Stimulated activated naive B cell treated with anti-CD40 and anti-IgM and Interleukin-4, amounts not matched to agents 10 μg/mL and 1 μg/mL and 100 μg/mL, for 72 hours (primary cell): ENCODE measurements around the gene KCNT2.
"Not testable (repeated sequence)": the region's sequence is repeated elsewhere in the genome, so short reads cannot be mapped to it uniquely, and the experiment has no call there.

Source experiments
- ATAC-seq, 2 donors: fragments of 150-1000 bp; cut with Tn5 transposase; replicated peaks; 2 replicates each; pipeline ENCODE4 v1.10.0; 2021; ENCODE audit warnings: moderate library complexity in 1 of 2
- DNase-seq: peaks from one replicate; pipeline ENCODE4 v3.0.0; 2021
- H3K27ac Mint-ChIP-seq: one replicate; pipeline ENCODE4 v1.8.0; 2022; ENCODE audit warnings: mild to moderate bottlenecking, mixed read lengths
- H3K27me3 Mint-ChIP-seq, 2 donors: one replicate each; pipeline ENCODE4 v1.8.0; 2022; ENCODE audit warnings: mixed read lengths in 2 of 2
- H3K36me3 Mint-ChIP-seq, 2 donors: one replicate each; pipeline ENCODE4 v1.8.0; 2022; ENCODE audit warnings: mixed read lengths in 2 of 2, mild to moderate bottlenecking in 1 of 2
- H3K4me1 Mint-ChIP-seq, 2 donors: one replicate each; pipeline ENCODE4 v1.8.0; 2022; ENCODE audit warnings: mixed read lengths in 2 of 2, mild to moderate bottlenecking in 1 of 2
- H3K4me3 Mint-ChIP-seq, 2 donors: one replicate each; pipeline ENCODE4 v1.8.0; 2022; ENCODE audit warnings: mild to moderate bottlenecking in 2 of 2, mixed read lengths in 2 of 2, moderate library complexity in 1 of 2
- H3K9me3 Mint-ChIP-seq, 2 donors: one replicate each; pipeline ENCODE4 v1.8.0; 2022; ENCODE audit warnings: mixed read lengths in 2 of 2, mild to moderate bottlenecking in 1 of 2

The KCNT2 gene

GRCh38 chr1:196515904-196516303 is 92.3 kb downstream of the KCNT2 start:
- Mint-ChIP-seq H3K4me1 (no peaks in the 10 kb centered on the region), H3K36me3 (no peaks in the 10 kb centered on the region), H3K4me3 (no peak overlapping the region), H3K27ac (no peak overlapping the region), H3K9me3 (peaks cover 0 to 2% of the 10 kb centered on the region in 2 donors), H3K27me3 (no peaks in the 10 kb centered on the region)
- ATAC-seq (no peak), DNase-seq (no peak)

DNA sequence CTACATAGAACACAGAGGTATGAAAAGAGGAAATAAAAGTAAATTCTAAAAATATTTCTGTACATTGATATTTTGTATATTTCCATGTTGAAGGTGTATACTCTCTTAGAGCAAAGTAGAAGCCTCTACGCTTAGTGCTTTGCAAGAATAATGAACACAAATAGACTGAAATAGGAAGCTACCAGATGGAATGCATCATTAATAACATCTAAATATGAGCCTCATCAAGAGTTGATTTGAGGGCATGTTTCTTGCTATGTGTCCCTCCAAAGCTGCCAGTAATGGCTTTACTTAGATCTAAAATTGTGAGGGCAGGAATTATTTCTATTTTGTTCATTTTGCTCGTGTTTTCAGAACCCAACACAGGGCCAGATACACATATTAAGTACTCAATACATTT is 94.4 kb downstream of the KCNT2 start:
- peaks cover 0 to 1% of the 10 kb centered on the region in 2 donors for H3K9me3 Mint-ChIP-seq
- no peak overlapping the region for H3K4me3 Mint-ChIP-seq
- H3K4me1 Mint-ChIP-seq: no peaks in the 10 kb centered on the region
- ATAC-seq (no peak), DNase-seq (no peak)
- no peak overlapping the region for H3K27ac Mint-ChIP-seq
- no peaks in the 10 kb centered on the region for H3K36me3 Mint-ChIP-seq
- no peaks in the 10 kb centered on the region for H3K27me3 Mint-ChIP-seq

DNA sequence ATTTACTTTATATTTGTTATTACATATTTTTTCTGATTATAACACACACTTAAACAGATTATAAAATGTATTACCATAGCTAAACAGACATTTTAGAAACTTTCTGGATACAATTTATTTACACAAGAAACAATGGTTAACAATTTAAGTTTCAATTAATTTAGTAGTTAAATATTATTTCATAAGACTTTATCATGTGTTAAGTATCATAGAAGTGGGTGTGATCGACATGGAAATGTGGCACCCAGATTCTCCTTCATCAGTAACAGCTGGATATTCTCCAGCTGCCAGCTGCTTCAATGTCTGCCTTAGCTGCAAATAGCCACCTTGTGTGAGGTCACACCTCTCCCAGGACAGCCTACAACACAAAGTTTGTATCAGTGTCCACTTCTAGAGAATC is 97.8 kb downstream of the KCNT2 start:
- Mint-ChIP-seq H3K27me3 (no peaks in the 10 kb centered on the region), H3K27ac (no peak overlapping the region), H3K9me3 (no peaks in the 10 kb centered on the region), H3K4me3 (no peak overlapping the region), H3K4me1 (no peaks in the 10 kb centered on the region), H3K36me3 (no peaks in the 10 kb centered on the region)
- no peak for ATAC-seq
- DNase-seq: no peak

DNA sequence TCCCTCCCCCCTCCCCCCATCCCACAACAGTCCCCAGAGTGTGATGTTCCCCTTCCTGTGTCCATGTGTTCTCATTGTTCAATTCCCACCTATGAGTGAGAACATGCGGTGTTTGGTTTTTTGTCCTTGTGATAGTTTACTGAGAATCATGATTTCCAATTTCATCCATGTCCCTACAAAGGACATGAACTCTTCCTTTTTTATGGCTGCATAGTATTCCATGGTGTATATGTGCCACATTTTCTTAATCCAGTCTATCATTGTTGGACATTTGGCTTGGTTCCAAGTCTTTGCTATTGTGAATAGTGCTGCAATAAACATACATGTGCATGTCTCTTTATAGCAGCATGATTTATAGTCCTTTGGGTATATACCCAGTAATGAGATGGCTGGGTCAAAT is 104.0 kb downstream of the KCNT2 start:
- H3K27me3 Mint-ChIP-seq, H3K36me3 Mint-ChIP-seq, H3K4me1 Mint-ChIP-seq, H3K27ac Mint-ChIP-seq, DNase-seq, H3K4me3 Mint-ChIP-seq, ATAC-seq, H3K9me3 Mint-ChIP-seq: not testable (repeated sequence)

GRCh38 chr1:196502437-196502836 is 105.8 kb downstream of the KCNT2 start:
- no peak overlapping the region for H3K4me3 Mint-ChIP-seq
- no peak for ATAC-seq
- H3K27me3 Mint-ChIP-seq: no peaks in the 10 kb centered on the region
- peaks cover 0 to 3% of the 10 kb centered on the region in 2 donors for H3K9me3 Mint-ChIP-seq
- H3K27ac Mint-ChIP-seq: no peak overlapping the region
- no peaks in the 10 kb centered on the region for H3K36me3 Mint-ChIP-seq
- no peak for DNase-seq
- H3K4me1 Mint-ChIP-seq: no peaks in the 10 kb centered on the region

DNA sequence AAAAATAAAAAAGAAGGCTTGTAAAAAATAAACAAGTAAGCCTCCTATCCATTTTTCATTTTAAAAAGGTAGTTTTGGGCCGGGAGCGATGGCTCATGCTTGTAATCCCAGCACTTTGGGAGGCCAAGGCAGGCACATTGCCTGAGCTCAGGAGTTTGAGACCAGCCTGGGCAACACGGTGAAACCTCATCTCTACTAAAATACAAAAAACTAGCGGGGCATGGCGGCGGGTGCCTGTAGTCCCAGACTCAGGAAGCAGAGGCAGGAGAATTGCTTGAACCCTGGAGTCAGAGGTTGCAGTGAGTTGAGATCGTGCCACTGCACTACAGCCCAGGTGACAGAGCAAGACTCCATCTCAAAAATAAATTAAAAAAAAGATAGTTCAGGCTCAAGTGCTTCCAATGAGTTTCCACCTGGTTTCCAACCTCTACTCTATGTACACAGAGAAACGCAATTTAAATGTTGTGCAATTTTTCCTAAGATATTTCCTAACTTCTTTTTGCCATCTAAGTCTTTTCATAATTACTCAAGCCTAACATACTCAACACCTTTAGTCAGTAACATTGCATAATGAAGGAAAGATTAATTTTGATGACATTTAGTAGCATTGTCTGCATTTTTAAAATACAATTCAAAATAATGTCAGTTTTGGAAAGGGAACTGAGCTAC is 106.3 kb downstream of the KCNT2 start:
- no peak for ATAC-seq
- no peak overlapping the region for H3K4me3 Mint-ChIP-seq
- no peaks in the 10 kb centered on the region for H3K36me3 Mint-ChIP-seq
- peaks cover 0 to 3% of the 10 kb centered on the region in 2 donors for H3K9me3 Mint-ChIP-seq
- no peaks in the 10 kb centered on the region for H3K4me1 Mint-ChIP-seq
- no peak overlapping the region for H3K27ac Mint-ChIP-seq
- no peaks in the 10 kb centered on the region for H3K27me3 Mint-ChIP-seq
- DNase-seq: no peak

GRCh38 chr1:196497817-196498216 is 110.4 kb downstream of the KCNT2 start:
- Mint-ChIP-seq H3K4me1 (no peaks in the 10 kb centered on the region), H3K9me3 (peaks cover 0 to 2% of the 10 kb centered on the region in 2 donors), H3K4me3 (no peak overlapping the region), H3K27me3 (no peaks in the 10 kb centered on the region), H3K36me3 (no peaks in the 10 kb centered on the region), H3K27ac (no peak overlapping the region)
- ATAC-seq (no peak), DNase-seq (no peak)

GRCh38 chr1:196494766-196495165 is 113.5 kb downstream of the KCNT2 start:
- ATAC-seq (no peak), DNase-seq (no peak)
- no peaks in the 10 kb centered on the region for H3K36me3 Mint-ChIP-seq
- no peaks in the 10 kb centered on the region for H3K4me1 Mint-ChIP-seq
- no peak overlapping the region for H3K4me3 Mint-ChIP-seq
- H3K9me3 Mint-ChIP-seq: no peaks in the 10 kb centered on the region
- no peak overlapping the region for H3K27ac Mint-ChIP-seq
- no peaks in the 10 kb centered on the region for H3K27me3 Mint-ChIP-seq

- ATAC-seq (no peak), DNase-seq (no peak)
- no peak overlapping the region for H3K27ac Mint-ChIP-seq
- H3K36me3 Mint-ChIP-seq: no peaks in the 10 kb centered on the region
- no peaks in the 10 kb centered on the region for H3K4me1 Mint-ChIP-seq
- H3K27me3 Mint-ChIP-seq: no peaks in the 10 kb centered on the region
- no peaks in the 10 kb centered on the region for H3K9me3 Mint-ChIP-seq
- no peak overlapping the region for H3K4me3 Mint-ChIP-seq
These were observed 114.4 kb downstream of the KCNT2 start for GRCh38 chr1:196493881-196494280.

DNA sequence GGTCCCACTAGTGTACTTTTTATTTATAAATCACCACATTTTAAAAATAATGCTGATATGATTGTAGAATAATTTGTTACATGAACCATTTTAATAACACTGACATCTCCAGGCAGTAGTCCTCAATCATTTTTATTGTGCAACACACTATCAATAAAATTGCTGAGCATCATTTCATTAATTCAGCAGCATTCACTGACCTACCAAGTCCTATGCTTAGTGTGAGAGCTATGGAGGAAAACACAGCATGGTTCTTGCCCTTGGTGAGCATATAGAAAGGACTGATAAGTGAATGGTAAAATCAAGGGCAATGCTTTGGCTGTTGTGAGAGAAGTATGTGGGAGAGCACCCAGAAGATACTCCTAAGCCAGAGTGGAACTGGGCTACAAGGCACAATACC is 119.7 kb downstream of the KCNT2 start:
- no peak overlapping the region for H3K27ac Mint-ChIP-seq
- H3K4me1 Mint-ChIP-seq: no peaks in the 10 kb centered on the region
- peaks cover 2 to 3% of the 10 kb centered on the region in 2 donors for H3K9me3 Mint-ChIP-seq
- ATAC-seq (no peak), DNase-seq (no peak)
- no peak overlapping the region for H3K4me3 Mint-ChIP-seq
- H3K27me3 Mint-ChIP-seq: no peaks in the 10 kb centered on the region
- H3K36me3 Mint-ChIP-seq: no peaks in the 10 kb centered on the region

DNA sequence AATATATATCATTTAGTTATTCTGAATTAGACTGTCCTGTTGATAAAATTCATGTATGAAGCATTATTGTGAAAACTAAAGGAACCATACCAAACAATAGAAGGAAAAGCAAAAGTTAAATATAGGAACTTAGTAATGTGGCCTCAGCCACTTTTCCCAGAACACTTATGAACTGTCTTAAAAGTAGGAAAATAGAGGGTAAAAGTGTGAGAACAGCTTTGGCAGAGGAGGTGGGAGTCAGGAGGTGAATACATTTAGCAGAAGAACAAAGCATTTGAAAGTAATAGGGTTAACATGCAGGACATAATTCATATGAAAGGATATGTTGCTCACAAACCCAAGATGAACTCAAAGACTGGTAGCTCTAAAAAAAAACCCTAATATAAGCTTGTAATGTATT is 121.9 kb downstream of the KCNT2 start:
- no peaks in the 10 kb centered on the region for H3K36me3 Mint-ChIP-seq

GRCh38 chr1:196481616-196482015 is 126.6 kb downstream of the KCNT2 start:
- no peak overlapping the region for H3K4me3 Mint-ChIP-seq
- H3K9me3 Mint-ChIP-seq: peaks cover 3 to 4% of the 10 kb centered on the region in 2 donors
- no peak for DNase-seq
- no peaks in the 10 kb centered on the region for H3K4me1 Mint-ChIP-seq
- H3K27me3 Mint-ChIP-seq: no peaks in the 10 kb centered on the region
- no peaks in the 10 kb centered on the region for H3K36me3 Mint-ChIP-seq
- no peak overlapping the region for H3K27ac Mint-ChIP-seq
- no peak for ATAC-seq

More for the DNA sequence above, 121.9 kb downstream of the KCNT2 start:
- no peak for DNase-seq
- Mint-ChIP-seq H3K27ac (no peak overlapping the region), H3K9me3 (peaks cover 3 to 4% of the 10 kb centered on the region in 2 donors), H3K4me3 (no peak overlapping the region), H3K27me3 (no peaks in the 10 kb centered on the region), H3K4me1 (no peaks in the 10 kb centered on the region)
- ATAC-seq: no peak

GRCh38 chr1:196477262-196477661 is 131.0 kb downstream of the KCNT2 start:
- Mint-ChIP-seq H3K4me3 (no peak overlapping the region), H3K9me3 (no peaks in the 10 kb centered on the region), H3K36me3 (no peaks in the 10 kb centered on the region), H3K27ac (no peak overlapping the region), H3K4me1 (no peaks in the 10 kb centered on the region), H3K27me3 (no peaks in the 10 kb centered on the region)
- DNase-seq: no peak
- ATAC-seq: no peak

DNA sequence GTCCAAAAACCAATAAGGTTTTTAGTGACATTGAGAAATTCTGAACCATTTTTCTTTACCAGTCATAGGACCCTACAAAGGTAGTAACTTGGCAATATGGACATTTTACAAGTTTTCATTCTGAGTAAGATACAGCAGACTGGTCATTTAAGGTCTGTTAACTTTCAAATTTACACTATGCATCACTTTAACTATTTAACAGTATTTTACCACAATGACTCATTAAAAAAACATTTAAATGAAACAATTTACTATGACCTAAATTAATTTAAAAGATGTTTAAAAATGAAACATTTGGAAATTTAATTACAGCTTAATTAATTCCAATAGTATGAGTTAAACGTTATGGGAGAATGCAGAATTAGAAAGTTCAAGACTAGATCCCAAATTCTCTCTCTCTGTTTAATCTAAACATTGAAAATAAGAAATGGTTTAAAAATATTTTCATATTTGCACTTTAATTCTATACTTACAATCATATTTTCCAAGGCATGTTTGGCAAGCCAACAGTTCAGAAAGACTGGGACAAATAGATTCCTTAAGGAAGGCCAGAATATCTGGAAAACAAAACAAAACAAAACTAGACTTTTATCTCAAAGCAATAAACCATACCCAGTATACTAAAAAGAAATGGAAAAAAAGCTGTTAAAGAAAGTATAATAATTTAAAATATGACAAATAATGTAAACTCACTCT is 140.9 kb downstream of the KCNT2 start:
- ATAC-seq (no peak), DNase-seq (no peak)
- no peaks in the 10 kb centered on the region for H3K36me3 Mint-ChIP-seq
- no peak overlapping the region for H3K27ac Mint-ChIP-seq
- no peaks in the 10 kb centered on the region for H3K27me3 Mint-ChIP-seq
- H3K4me3 Mint-ChIP-seq: no peak overlapping the region
- no peaks in the 10 kb centered on the region for H3K9me3 Mint-ChIP-seq
- no peaks in the 10 kb centered on the region for H3K4me1 Mint-ChIP-seq

- no peaks in the 10 kb centered on the region for H3K4me1 Mint-ChIP-seq
- no peaks in the 10 kb centered on the region for H3K27me3 Mint-ChIP-seq
- H3K36me3 Mint-ChIP-seq: no peaks in the 10 kb centered on the region
- no peak overlapping the region for H3K4me3 Mint-ChIP-seq
- ATAC-seq (no peak), DNase-seq (no peak)
- no peak overlapping the region for H3K27ac Mint-ChIP-seq
- no peaks in the 10 kb centered on the region for H3K9me3 Mint-ChIP-seq
These were observed 141.6 kb downstream of the KCNT2 start for GRCh38 chr1:196466654-196467053.
